AG09309 (cell line): ENCODE results near the gene MAP2K5.

Source experiments
- DNase-seq: peaks from one replicate; pipeline ENCODE4 v3.0.0-alpha.2; 2010; ENCODE audit warnings: low read depth
- H3K4me3 ChIP-seq: 2 replicates; pipeline ENCODE4 v1.5.1; 2011; ENCODE audit warnings: mild to moderate bottlenecking, low read depth, low read length, moderate library complexity; ENCODE audit not compliant: control insufficient read depth
- CTCF ChIP-seq: IDR thresholded peaks from 2 replicates; pipeline ENCODE4 v1.5.1; 2011; ENCODE audit warnings: mild to moderate bottlenecking, low read depth, low read length, inconsistent platforms; ENCODE audit not compliant: insufficient read depth, control insufficient read depth; ENCODE audit errors: missing control alignments

MAP2K5 gene

DNA sequence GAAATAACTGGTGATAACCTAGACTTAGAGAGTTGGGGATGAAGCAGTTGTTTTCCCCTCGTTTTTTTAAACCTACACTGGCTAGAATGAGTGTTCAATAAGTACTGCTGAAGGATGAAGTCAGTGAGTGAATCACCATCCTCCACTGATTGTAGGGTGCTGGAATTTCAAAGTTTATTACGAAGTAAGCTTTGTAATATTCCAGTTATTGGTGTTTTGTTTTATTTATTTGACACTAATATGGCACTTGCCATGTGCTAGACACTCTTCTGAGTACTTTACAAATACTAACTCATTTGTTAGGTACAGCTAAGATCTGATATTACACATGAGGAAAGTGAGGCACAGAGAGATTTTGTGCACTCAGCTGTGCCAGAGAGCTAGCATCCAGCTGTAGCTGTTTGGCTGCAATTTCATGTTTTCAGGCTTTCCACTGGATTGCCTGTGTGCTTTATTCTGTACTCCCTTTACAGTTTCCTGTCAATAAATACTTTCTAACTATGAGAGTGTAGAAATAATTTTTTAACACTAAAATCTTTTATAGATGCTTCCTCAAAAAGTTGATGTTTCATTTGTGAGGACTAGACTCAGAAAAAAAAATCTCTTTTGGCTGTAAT lies 5.8 kb downstream of the MAP2K5 start:
- no peak for TF ChIP-seq CTCF
- no peak overlapping the region for H3K4me3 ChIP-seq
- no peak for DNase-seq

DNA sequence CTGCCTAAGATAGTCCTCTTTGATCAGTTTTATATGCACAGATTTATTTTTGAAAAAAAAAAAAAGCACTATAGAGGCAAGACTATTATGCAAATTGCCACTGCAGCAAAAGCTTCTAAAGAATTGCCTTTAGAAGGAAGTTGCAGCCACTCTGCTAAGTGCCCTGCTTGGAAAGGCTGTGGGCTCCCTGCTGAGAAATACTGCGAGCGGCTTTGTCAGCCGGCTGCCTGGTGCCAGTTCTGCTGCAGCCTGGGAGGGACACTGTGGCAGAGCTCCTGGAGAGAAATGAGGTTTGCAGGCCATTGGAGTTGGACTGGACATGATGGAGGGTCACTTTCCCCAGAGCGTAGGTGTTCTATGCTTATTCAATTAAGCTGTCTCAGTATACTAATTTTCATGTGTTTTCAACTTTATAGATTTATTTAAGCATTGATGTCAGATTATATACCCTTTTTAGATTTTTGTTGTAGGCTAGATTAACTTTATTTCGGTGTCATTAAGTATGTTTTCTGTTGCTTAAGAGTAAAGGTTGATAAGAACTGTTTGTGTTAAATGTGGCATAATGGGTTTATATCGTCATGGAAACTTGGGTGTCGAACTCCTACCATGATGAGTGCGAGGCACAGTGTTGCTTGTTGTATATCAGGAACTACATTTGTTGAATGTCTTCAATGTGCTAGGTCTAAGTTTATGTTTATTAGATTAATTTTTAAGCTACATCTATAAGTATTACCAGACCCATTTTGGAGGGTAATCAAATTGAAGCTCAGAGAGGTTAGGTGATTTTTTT lies 6.6 kb downstream of the MAP2K5 start:
- no peak for TF ChIP-seq CTCF
- DNase-seq = no peak
- no peak overlapping the region for H3K4me3 ChIP-seq

GRCh38 chr15:67549736-67550135 lies 7.2 kb downstream of the MAP2K5 start:
- TF ChIP-seq CTCF = no peak
- no peak for DNase-seq
- no peak overlapping the region for H3K4me3 ChIP-seq

- H3K4me3 ChIP-seq = no peak overlapping the region
- no peak for TF ChIP-seq CTCF
- DNase-seq = no peak
Measured at GRCh38 chr15:67550522-67550921, 8.0 kb downstream of the MAP2K5 start.

GRCh38 chr15:67551207-67551743 lies 8.8 kb downstream of the MAP2K5 start:
- TF ChIP-seq CTCF = no peak
- H3K4me3 ChIP-seq = no peak overlapping the region
- no peak for DNase-seq

- DNase-seq = no peak
- no peak for TF ChIP-seq CTCF
- H3K4me3 ChIP-seq = no peak overlapping the region
Measured at GRCh38 chr15:67554580-67554979, 12.1 kb downstream of the MAP2K5 start.
